Measurements from ENCODE around the gene GLS. TPM values are rescaled to one million over a fixed set of nuclear protein-coding genes. Genes with fewer than 3 reads are reported as not detected.
"Not testable (repeated sequence)": the region's sequence is repeated elsewhere in the genome, so short reads cannot be mapped to it uniquely, and the experiment has no call there.

The GLS gene
- total and polyA plus RNA-seq, 9 of the 15 experiments (the other 6 are each of a cell fraction or from before 2014, with no cell fraction given) = 13.7 to 77.5 (median 48.2) TPM

DNA sequence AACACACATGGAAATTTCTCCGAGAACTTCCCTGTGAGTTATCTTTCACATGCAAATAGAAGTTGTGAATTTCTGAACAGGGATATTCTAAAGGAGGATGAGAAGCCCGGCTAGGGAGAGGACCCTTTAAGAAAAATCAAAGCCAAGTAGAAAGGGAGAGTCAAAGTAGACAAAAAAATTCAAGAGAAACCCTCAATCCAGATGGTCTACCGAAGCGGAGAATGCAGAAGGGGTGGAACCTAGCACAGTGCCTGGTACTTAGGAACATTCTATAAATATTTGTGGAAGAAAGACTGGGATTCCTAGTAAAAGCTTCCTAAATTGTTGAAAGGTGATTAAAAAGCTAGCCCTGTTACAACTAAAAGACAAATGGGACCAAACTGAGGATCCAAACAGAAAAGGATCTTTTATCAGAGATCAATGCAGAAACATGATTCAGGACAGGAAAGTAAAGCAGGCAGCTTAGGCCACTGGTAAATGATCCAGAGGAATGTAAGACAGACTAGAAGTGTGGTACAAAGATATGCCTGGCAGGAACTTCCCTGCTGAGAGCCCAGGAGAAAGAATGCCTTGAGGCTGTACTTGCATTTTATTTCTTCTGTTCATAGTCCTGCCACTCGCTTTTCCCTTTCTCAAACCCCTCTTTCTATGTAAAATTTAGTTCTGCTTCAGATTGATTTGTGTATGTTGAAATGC lies 19.5 kb upstream of the GLS start:
- Histone ChIP-seq H3K27ac (ENCODE audit: extremely low read depth, low read depth, low read length) (no peak overlapping the region), H3K9me1 (ENCODE audit: control insufficient read depth, insufficient read depth, low read length) (no peaks in the 10 kb centered on the region), H4K20me1 (replicated peaks; ENCODE audit: control insufficient read depth, insufficient read depth, low read length) (no peaks in the 10 kb centered on the region), H3K9ac (ENCODE audit: insufficient read depth in 1 of 2, low read depth in 2 of 2, low read length in 2 of 2) (no peak overlapping the region), H2AFZ (ENCODE audit: low read depth, low read length) (no peak overlapping the region), H3K4me2 (ENCODE audit: insufficient read depth, low read length) (no peak overlapping the region), H3K4me3 (no peak overlapping the region), H3K27me3 (ENCODE audit: control insufficient read depth in 2 of 2, insufficient read depth in 2 of 2, low read length in 2 of 2) (no peaks in the 10 kb centered on the region), H3K36me3 (ENCODE audit: control insufficient read depth, insufficient read depth, low read length) (no peaks in the 10 kb centered on the region), H3K79me2 (ENCODE audit: control insufficient read depth, insufficient read depth, low read length) (no peaks in the 10 kb centered on the region), H3K9me3 (replicated peaks; ENCODE audit: control insufficient read depth, insufficient read depth, low read depth, low read length) (no peaks in the 10 kb centered on the region), H3K4me1 (replicated peaks in 1 of 2; ENCODE audit: control insufficient read depth in 2 of 2, insufficient read depth in 2 of 2, low read length in 2 of 2) (no peaks in the 10 kb centered on the region)
- ChIA-PET CTCF (ENCODE audit: low intra/inter-chr PET ratio) (no interaction called here), POLR2A (no interaction called here)
- ATAC-seq (no peak), DNase-seq (ENCODE audit: extremely low read depth in 1 of 4, low spot score in 3 of 4) (no peak), FAIRE-seq (no peak)
- intact Hi-C loops (cut with micrococcal nuclease) (no loop called here), in situ Hi-C loops (cut with MboI) (no loop called here)
- WGBS (ENCODE audit: insufficient coverage, low coverage, missing lambda C conversion rate) = 27% methylated on average over 5 of the region's 5 CpGs
- TF ChIP-seq, protein P1, sequence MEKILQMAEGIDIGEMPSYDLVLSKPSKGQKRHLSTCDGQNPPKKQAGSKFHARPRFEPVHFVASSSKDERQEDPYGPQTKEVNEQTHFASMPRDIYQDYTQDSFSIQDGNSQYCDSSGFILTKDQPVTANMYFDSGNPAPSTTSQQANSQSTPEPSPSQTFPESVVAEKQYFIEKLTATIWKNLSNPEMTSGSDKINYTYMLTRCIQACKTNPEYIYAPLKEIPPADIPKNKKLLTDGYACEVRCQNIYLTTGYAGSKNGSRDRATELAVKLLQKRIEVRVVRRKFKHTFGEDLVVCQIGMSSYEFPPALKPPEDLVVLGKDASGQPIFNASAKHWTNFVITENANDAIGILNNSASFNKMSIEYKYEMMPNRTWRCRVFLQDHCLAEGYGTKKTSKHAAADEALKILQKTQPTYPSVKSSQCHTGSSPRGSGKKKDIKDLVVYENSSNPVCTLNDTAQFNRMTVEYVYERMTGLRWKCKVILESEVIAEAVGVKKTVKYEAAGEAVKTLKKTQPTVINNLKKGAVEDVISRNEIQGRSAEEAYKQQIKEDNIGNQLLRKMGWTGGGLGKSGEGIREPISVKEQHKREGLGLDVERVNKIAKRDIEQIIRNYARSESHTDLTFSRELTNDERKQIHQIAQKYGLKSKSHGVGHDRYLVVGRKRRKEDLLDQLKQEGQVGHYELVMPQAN (IDR thresholded peaks at IDR 0.05; ENCODE audit: borderline replicate concordance) = no peak
- TF ChIP-seq ZNF12 (CRISPR knock-in tag; IDR thresholded peaks at IDR 0.05) = no peak
- TF ChIP-seq GABPB2 (CRISPR knock-in tag; conservative IDR thresholded peaks at IDR 0.05) = no peak
- no peak for TF ChIP-seq RB1 (IDR thresholded peaks at IDR 0.05; ENCODE audit: low read depth)
- BruUV-seq (replicated peaks) = no TSS peak

DNA sequence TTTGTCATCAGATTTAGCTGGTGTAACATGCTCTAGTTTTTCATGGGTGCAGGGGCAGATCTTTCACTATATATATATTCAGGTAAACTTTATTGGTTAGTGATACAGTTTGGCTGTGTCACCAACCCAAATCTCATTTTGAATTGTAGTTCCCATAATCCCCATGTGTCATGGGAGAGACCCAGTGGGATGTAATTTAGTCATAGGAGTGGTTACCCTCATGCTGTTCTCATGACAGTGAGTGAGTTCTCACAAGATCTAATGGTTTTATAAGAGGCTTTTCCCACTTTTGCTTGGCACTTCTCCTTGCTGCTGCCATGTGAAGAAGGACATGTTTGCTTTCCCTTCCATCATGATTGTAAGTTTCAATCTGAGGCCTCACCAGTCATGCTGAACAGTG lies 18.5 kb upstream of the GLS start:
- DNase-seq (ENCODE audit: extremely low read depth in 1 of 4, low spot score in 3 of 4); H3K9ac ChIP-seq (ENCODE audit: insufficient read depth in 1 of 2, low read depth in 2 of 2, low read length in 2 of 2); CTCF ChIA-PET (ENCODE audit: low intra/inter-chr PET ratio); intact Hi-C loops (cut with micrococcal nuclease); H3K4me1 ChIP-seq (replicated peaks in 1 of 2; ENCODE audit: control insufficient read depth in 2 of 2, insufficient read depth in 2 of 2, low read length in 2 of 2); H3K27ac ChIP-seq (ENCODE audit: extremely low read depth, low read depth, low read length); H3K4me2 ChIP-seq (ENCODE audit: insufficient read depth, low read length); H3K4me3 ChIP-seq; H3K9me1 ChIP-seq (ENCODE audit: control insufficient read depth, insufficient read depth, low read length); H4K20me1 ChIP-seq (replicated peaks; ENCODE audit: control insufficient read depth, insufficient read depth, low read length); H3K36me3 ChIP-seq (ENCODE audit: control insufficient read depth, insufficient read depth, low read length); H3K27me3 ChIP-seq (ENCODE audit: control insufficient read depth in 2 of 2, insufficient read depth in 2 of 2, low read length in 2 of 2); POLR2A ChIA-PET; ATAC-seq; H3K79me2 ChIP-seq (ENCODE audit: control insufficient read depth, insufficient read depth, low read length); FAIRE-seq; in situ Hi-C loops (cut with MboI); H3K9me3 ChIP-seq (replicated peaks; ENCODE audit: control insufficient read depth, insufficient read depth, low read depth, low read length); BruUV-seq (replicated peaks); H2AFZ ChIP-seq (ENCODE audit: low read depth, low read length): not testable (repeated sequence)

Data from K562 (cell line).